ENCODE measurements around the gene SEL1L3.

SEL1L3 gene

GRCh38 chr4:25857851-25858400, 4.9 kb downstream of the SEL1L3 start:
- H3K27ac ChIP-seq, result no peak overlapping the region
- TF ChIP-seq CTCF (IDR thresholded peaks at IDR 0.05), result no peak
- H2AFZ ChIP-seq, result no peak overlapping the region
- no peak overlapping the region for H3K4me2 ChIP-seq (ENCODE audit: low read length)
- H3K4me3 ChIP-seq (ENCODE audit: low read depth, low read length), result no peak overlapping the region
- peaks cover 34% of the 10 kb centered on the region for H3K4me1 ChIP-seq
- no peaks in the 10 kb centered on the region for H3K27me3 ChIP-seq (ENCODE audit: control insufficient read depth, insufficient read depth, low read length)
- peaks cover under 1% of the 10 kb centered on the region for H3K79me2 ChIP-seq
- no peak overlapping the region for H3K9ac ChIP-seq
- no peaks in the 10 kb centered on the region for H3K36me3 ChIP-seq (ENCODE audit: control insufficient read depth, insufficient read depth, low read length)
- no peaks in the 10 kb centered on the region for H3K9me3 ChIP-seq (ENCODE audit: control insufficient read depth, low read length)

GRCh38 chr4:25857403-25857802, 5.4 kb downstream of the SEL1L3 start:
- Histone ChIP-seq H3K36me3 (ENCODE audit: control insufficient read depth, insufficient read depth, low read length) (no peaks in the 10 kb centered on the region), H3K4me2 (ENCODE audit: low read length) (no peak overlapping the region), H3K79me2 (peaks cover 5% of the 10 kb centered on the region), H3K4me1 (peaks cover 34% of the 10 kb centered on the region), H3K27me3 (ENCODE audit: control insufficient read depth, insufficient read depth, low read length) (no peaks in the 10 kb centered on the region), H3K27ac (peak overlapping the region; percentile 53), H2AFZ (no peak overlapping the region), H3K9me3 (ENCODE audit: control insufficient read depth, low read length) (no peaks in the 10 kb centered on the region), H3K9ac (no peak overlapping the region), H3K4me3 (ENCODE audit: low read depth, low read length) (no peak overlapping the region)
- no peak for TF ChIP-seq CTCF (IDR thresholded peaks at IDR 0.05)

- no peak for TF ChIP-seq CTCF (IDR thresholded peaks at IDR 0.05)
- no peaks in the 10 kb centered on the region for H3K27me3 ChIP-seq (ENCODE audit: control insufficient read depth, insufficient read depth, low read length)
- no peaks in the 10 kb centered on the region for H3K9me3 ChIP-seq (ENCODE audit: control insufficient read depth, low read length)
- no peak overlapping the region for H3K4me3 ChIP-seq (ENCODE audit: low read depth, low read length)
- peaks cover 8% of the 10 kb centered on the region for H3K79me2 ChIP-seq
- H3K4me1 ChIP-seq, result peaks cover 34% of the 10 kb centered on the region
- no peak overlapping the region for H2AFZ ChIP-seq
- no peak overlapping the region for H3K9ac ChIP-seq
- H3K27ac ChIP-seq, result peak overlapping the region; percentile 53
- H3K4me2 ChIP-seq (ENCODE audit: low read length), result no peak overlapping the region
- H3K36me3 ChIP-seq (ENCODE audit: control insufficient read depth, insufficient read depth, low read length), result no peaks in the 10 kb centered on the region
Observed at GRCh38 chr4:25856756-25857155, 6.0 kb downstream of the SEL1L3 start.

- Histone ChIP-seq H3K27ac (no peak overlapping the region), H3K4me2 (ENCODE audit: low read length) (no peak overlapping the region), H3K4me3 (ENCODE audit: low read depth, low read length) (no peak overlapping the region), H3K36me3 (ENCODE audit: control insufficient read depth, insufficient read depth, low read length) (no peaks in the 10 kb centered on the region), H3K9ac (no peak overlapping the region), H2AFZ (no peak overlapping the region), H3K4me1 (peaks cover 7% of the 10 kb centered on the region), H3K9me3 (ENCODE audit: control insufficient read depth, low read length) (no peaks in the 10 kb centered on the region), H3K79me2 (peaks cover 14% of the 10 kb centered on the region), H3K27me3 (ENCODE audit: control insufficient read depth, insufficient read depth, low read length) (no peaks in the 10 kb centered on the region)
- TF ChIP-seq CTCF (IDR thresholded peaks at IDR 0.05), result no peak
Observed at GRCh38 chr4:25852103-25852502, 10.7 kb downstream of the SEL1L3 start.

GRCh38 chr4:25847329-25847728, 15.5 kb downstream of the SEL1L3 start:
- H3K79me2 ChIP-seq, result peaks cover 16% of the 10 kb centered on the region
- TF ChIP-seq CTCF (IDR thresholded peaks at IDR 0.05), result no peak

More at GRCh38 chr4:25847329-25847728, 15.5 kb downstream of the SEL1L3 start:
- no peak overlapping the region for H3K4me2 ChIP-seq (ENCODE audit: low read length)
- H3K9ac ChIP-seq, result no peak overlapping the region
- no peaks in the 10 kb centered on the region for H3K4me1 ChIP-seq
- no peak overlapping the region for H3K27ac ChIP-seq
- H3K4me3 ChIP-seq (ENCODE audit: low read depth, low read length), result no peak overlapping the region
- no peak overlapping the region for H2AFZ ChIP-seq
- H3K27me3 ChIP-seq (ENCODE audit: control insufficient read depth, insufficient read depth, low read length), result no peaks in the 10 kb centered on the region
- H3K36me3 ChIP-seq (ENCODE audit: control insufficient read depth, insufficient read depth, low read length), result no peaks in the 10 kb centered on the region
- H3K9me3 ChIP-seq (ENCODE audit: control insufficient read depth, low read length), result no peaks in the 10 kb centered on the region
